DMS79 treated with DMSO at 0.1 percent for 48 hours (cell line): Measurements from ENCODE around the gene EXOC2.

ENCODE experiments used
- DNase-seq: peaks from one replicate; lab custom pipeline; 2025; lab: John Stamatoyannopoulos, UW

EXOC2 gene

GRCh38 chr6:494394-494793, 198.5 kb downstream of the EXOC2 start:
- DNase-seq = no peak

- DNase-seq = no peak
These were observed 199.1 kb downstream of the EXOC2 start for GRCh38 chr6:493840-494239.

- DNase-seq = no peak
These were observed 200.0 kb downstream of the EXOC2 start for GRCh38 chr6:492816-493414.

- DNase-seq = no peak
These were observed 200.8 kb downstream of the EXOC2 start for GRCh38 chr6:492178-492577.

GRCh38 chr6:491233-491632, 201.7 kb downstream of the EXOC2 start:
- DNase-seq = no peak

GRCh38 chr6:490251-491037, 202.5 kb downstream of the EXOC2 start:
- DNase-seq = no peak

GRCh38 chr6:489762-490161, 203.2 kb downstream of the EXOC2 start:
- no peak for DNase-seq

GRCh38 chr6:489001-489400, 203.9 kb downstream of the EXOC2 start:
- no peak for DNase-seq

- DNase-seq = no peak
These were observed 205.0 kb downstream of the EXOC2 start for GRCh38 chr6:487956-488355.

GRCh38 chr6:485655-486170, 207.2 kb downstream of the EXOC2 start:
- DNase-seq = no peak

GRCh38 chr6:484746-485145, 208.2 kb downstream of the EXOC2 start:
- no peak for DNase-seq

GRCh38 chr6:484086-484745, 208.7 kb downstream of the EXOC2 start:
- peak; percentile 90 for DNase-seq

GRCh38 chr6:475314-475713, 217.6 kb downstream of the EXOC2 start:
- no peak for DNase-seq

GRCh38 chr6:474453-475185, 218.3 kb downstream of the EXOC2 start:
- DNase-seq = no peak

GRCh38 chr6:473768-474452, 219.0 kb downstream of the EXOC2 start:
- no peak for DNase-seq

GRCh38 chr6:473356-473755, 219.6 kb downstream of the EXOC2 start:
- no peak for DNase-seq

- no peak for DNase-seq
These were observed 222.0 kb downstream of the EXOC2 start for GRCh38 chr6:470901-471448.

GRCh38 chr6:470051-470900, 222.7 kb downstream of the EXOC2 start:
- no peak for DNase-seq

- DNase-seq = no peak
These were observed 225.3 kb downstream of the EXOC2 start for GRCh38 chr6:467671-468082.

GRCh38 chr6:467111-467510, 225.8 kb downstream of the EXOC2 start:
- DNase-seq = no peak
